SK-N-MC (cell line): ENCODE data around the gene KCNC3.

Experiments
- EZH2 ChIP-seq: fragments of 200-600 bp; sonication (generic); IDR thresholded peaks from one replicate; pipeline ENCODE4 v1.6.1; 2017; ENCODE audit warnings: antibody characterized with exemption
- POLR2AphosphoS5 ChIP-seq: IDR thresholded peaks from 2 replicates; pipeline ENCODE4 v1.6.1; 2012; ENCODE audit warnings: mild to moderate bottlenecking, low read depth, low read length, borderline replicate concordance

GRCh38 chr19:50362030-50362412 lies 32.8 kb upstream of the KCNC3 start:
- TF ChIP-seq EZH2, result no peak
- TF ChIP-seq POLR2AphosphoS5, result no peak
